Retinal pigment epithelial cell (primary cell): Measurements from ENCODE around the gene COL4A5.

Experiments
- DNase-seq: peaks from one replicate; pipeline ENCODE4 v3.0.0-alpha.2; 2010; ENCODE audit warnings: low read depth
- H3K4me3 ChIP-seq: 2 replicates; pipeline ENCODE4 v1.5.1; 2011; ENCODE audit warnings: mild to moderate bottlenecking, low read length, control low read depth, moderate library complexity
- TF ChIP-seq, protein P1 (sequence below): conservative IDR thresholded peaks from 2 replicates; pipeline ENCODE4 v1.5.1; 2011; ENCODE audit warnings: low read depth, low read length, control low read depth, inconsistent platforms

The COL4A5 gene

DNA sequence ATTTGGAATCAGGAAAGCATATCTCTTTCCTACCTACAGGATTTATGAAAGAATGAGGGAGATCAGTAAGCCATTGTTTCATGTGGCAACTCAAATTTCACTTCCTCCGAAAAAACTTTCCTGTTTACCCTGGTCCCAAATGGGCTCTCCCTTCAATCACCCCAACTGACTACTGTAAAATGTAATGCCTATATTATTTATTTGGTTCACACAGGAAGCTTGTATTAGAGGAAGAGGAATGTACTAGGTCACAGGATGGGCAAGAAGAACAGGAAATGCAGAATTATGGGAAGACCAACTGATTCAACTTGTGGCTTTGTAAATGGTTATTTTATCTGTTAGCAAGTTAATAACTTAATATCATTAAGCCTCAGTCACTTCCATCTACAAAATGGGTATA is 24.5 kb upstream of the COL4A5 start:
- TF ChIP-seq, protein P1, sequence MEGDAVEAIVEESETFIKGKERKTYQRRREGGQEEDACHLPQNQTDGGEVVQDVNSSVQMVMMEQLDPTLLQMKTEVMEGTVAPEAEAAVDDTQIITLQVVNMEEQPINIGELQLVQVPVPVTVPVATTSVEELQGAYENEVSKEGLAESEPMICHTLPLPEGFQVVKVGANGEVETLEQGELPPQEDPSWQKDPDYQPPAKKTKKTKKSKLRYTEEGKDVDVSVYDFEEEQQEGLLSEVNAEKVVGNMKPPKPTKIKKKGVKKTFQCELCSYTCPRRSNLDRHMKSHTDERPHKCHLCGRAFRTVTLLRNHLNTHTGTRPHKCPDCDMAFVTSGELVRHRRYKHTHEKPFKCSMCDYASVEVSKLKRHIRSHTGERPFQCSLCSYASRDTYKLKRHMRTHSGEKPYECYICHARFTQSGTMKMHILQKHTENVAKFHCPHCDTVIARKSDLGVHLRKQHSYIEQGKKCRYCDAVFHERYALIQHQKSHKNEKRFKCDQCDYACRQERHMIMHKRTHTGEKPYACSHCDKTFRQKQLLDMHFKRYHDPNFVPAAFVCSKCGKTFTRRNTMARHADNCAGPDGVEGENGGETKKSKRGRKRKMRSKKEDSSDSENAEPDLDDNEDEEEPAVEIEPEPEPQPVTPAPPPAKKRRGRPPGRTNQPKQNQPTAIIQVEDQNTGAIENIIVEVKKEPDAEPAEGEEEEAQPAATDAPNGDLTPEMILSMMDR, result no peak

DNA sequence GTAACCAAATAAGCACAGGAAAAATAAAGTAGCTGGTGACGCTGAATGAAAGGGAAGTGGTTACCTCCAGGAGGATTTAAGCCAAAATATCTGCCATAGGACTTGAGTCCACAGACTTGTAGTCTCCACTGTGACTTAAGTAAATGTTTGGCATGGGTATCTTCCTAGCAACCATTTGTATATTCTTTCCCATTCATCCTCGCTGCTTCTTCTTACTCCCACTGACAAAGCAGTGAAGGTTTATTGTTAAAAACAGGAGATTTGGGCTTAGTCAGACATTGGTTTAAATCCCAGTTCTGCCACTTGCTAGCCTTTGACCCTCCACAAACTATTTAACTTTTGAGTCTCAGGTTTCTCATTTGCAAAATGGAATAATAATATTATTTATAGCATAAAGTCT is 23.7 kb upstream of the COL4A5 start:
- TF ChIP-seq, protein P1, result no peak
- no peak overlapping the region for H3K4me3 ChIP-seq
- DNase-seq, result no peak

More for the DNA sequence above, 24.5 kb upstream of the COL4A5 start:
- no peak for DNase-seq
- H3K4me3 ChIP-seq, result no peak overlapping the region

DNA sequence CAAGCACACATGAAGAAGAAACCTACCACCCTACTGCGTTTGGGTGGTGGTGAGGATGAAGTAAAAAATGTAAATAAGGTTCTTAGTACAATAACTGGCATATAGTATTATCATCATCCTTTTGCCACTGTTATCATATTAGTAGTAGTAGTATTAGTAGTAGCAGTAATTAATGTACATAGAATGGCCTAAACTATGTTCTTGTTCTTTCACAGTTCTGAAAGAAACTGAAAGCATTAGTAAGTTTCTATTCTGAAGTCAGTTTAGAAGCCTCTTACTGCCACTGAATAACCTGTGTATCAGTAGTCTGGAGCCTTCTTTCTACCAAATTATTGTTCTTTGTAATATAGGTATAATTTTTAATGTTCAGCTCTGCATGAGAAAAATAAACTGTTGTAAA is 22.4 kb upstream of the COL4A5 start:
- TF ChIP-seq, protein P1, result no peak
- H3K4me3 ChIP-seq, result no peak overlapping the region
- no peak for DNase-seq

DNA sequence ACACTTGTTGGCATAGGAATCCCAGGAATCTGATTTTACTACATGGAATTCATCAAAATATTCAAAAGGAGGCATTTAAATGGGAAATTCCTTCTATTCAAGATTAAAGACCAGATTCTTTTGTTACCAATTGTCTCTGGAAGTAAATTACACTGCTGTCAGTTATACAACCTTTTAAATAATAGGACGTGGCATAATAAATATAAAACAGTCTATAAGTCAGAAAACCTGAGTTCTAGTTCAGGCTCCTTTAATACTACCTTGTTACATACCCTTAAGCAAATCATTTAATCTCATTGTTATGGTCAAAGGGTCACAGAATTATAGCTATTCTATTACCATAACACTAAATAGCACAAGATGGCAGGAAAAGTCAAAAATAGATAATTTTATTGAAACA is 20.2 kb upstream of the COL4A5 start:
- DNase-seq, result no peak
- TF ChIP-seq, protein P1, result no peak
- H3K4me3 ChIP-seq, result no peak overlapping the region

DNA sequence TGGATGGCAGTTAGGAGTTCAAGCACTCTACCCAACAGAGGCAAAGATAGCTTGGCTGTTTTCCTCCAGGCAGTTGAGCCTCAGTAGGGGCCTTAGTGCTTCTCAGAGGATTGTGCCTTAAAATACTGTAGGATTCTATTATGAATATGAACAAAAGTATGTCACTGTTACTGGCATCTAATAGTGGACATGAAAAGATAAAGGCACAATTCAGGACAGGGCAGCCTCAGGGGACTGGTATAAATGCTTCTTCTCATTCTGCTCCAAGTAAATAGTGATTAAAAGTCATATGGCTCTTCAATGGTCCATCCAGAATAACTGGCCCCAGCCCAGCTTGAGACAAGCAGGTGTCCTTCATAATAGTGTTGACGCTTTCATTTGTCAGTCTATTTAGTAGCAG is 19.2 kb upstream of the COL4A5 start:
- TF ChIP-seq, protein P1, result no peak

DNA sequence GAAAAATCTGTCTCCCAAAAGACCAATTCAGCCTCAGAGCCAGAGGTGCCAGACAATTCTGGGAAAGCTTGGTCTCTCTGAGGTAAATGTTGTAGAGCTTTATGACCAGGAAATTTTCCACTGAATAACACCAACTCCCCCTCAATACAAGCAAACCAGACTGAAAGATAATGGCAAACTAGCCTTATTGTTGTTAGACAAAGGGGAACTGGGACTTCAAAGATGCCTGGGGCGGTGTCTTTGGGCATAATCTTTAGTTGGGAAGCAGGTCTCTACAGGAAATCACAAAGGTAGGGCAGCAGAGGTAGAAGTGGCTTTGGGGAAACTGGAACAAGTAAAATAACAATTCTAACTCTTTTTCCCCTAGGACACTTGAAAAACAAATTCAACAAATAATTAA is 13.4 kb upstream of the COL4A5 start:
- no peak for DNase-seq
- TF ChIP-seq, protein P1, result no peak

More for the DNA sequence above, 19.2 kb upstream of the COL4A5 start:
- DNase-seq, result no peak
- H3K4me3 ChIP-seq, result no peak overlapping the region

DNA sequence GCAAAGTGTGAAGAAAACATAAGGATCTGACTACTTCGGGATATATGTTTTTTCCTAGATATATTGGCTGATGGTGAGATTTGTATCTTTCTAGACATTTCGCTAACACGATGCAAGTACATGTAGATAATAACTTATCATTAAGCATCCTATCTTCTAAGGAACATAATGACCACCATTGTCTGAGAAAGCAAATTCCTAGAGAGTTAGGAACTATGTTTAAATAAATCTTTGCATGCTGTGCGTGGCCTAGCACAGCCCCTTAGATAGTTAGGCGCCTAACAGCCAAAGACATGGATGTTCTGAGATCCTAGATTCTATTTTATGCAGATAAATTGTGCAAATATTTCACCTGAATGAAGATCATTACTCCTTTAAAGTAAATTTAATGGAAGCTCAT is 4.4 kb upstream of the COL4A5 start:
- DNase-seq, result no peak
- H3K4me3 ChIP-seq, result no peak overlapping the region
- TF ChIP-seq, protein P1, result no peak

More for the DNA sequence above, 13.4 kb upstream of the COL4A5 start:
- H3K4me3 ChIP-seq, result no peak overlapping the region
